HG02870 (cell line): Measurements from ENCODE around the gene AGPAT2.

Experiments used
- ATAC-seq: cut with Tn5 transposase; IDR thresholded peaks from one replicate; pipeline ENCODE4 v1.9.1; 2021; ENCODE audit warnings: mild to moderate bottlenecking, moderate library complexity; ENCODE audit not compliant: unreplicated experiment

The AGPAT2 gene

DNA sequence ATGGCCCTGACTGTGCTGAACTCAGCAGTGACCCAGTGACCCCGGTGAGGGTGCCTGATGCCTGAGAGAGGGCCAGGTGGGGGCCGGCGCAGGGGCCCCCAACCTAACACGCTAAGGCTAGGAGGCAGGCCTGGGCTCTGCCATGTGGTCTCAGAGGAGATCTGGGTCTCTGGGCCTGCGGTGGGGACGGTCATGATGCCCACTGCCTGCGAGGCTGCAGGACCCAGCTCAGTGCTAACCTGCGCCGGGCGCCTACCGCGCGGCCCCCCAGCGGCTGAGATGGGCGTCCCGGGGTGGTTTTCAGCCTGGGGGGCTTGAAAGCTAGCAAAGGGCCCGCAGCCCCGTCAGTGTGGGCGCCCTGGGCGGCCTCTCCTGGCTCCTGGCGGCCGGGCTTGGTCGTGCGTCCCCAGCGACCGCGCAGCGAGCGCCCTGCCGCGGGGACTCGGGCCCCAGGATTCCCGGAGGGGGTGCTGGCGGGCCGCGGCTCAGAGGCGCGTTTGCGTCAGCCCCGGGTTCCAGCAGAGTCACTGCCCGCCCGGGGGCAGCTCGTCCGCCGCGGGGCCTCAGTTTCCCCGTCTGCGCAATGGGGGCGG lies 22.1 kb downstream of the AGPAT2 start:
- ATAC-seq, result no peak

DNA sequence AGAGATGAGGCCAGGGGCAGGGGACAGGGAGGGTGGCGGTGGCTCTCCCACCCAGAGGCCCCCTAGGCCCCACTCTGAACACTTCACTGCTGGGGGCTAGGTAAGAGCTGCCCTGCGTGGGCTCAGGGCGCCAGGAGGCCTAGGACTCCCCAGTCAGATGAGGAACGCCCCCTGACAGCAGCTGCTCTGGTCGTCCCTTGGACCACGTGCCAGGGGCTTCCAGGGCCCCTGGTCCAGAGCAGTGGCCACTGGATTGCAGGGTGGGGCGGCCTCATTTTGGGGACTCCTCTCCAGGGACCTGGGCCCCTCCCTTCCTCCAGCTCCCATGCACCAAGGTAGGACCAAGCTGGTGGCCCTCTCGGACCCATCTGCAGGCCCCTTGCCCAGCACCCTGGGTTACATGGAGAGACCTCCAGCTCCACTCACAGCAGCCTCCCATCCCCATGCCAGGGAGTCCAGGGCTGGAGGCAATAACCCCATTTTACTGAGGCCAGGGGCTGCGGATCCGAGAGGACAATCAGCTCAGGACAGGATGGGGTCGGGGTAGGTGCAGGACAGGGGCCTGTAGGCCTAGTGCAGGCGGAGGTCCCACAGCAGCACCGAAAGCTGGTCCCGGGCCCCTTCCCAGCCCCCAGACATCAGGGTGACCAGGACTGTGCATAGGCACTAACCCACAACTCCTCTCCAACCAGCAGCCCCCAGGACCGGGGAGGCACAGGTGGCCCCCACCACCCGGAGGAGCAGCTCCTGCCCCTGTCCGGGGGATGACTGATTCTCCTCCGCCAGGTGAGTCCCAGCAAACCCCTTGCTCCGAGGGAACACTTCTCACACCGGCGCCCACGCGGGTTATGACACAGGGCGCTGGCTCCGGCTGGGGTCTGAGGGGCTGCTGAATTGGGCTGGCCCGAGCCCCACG lies 23.0 kb downstream of the AGPAT2 start:
- no peak for ATAC-seq

DNA sequence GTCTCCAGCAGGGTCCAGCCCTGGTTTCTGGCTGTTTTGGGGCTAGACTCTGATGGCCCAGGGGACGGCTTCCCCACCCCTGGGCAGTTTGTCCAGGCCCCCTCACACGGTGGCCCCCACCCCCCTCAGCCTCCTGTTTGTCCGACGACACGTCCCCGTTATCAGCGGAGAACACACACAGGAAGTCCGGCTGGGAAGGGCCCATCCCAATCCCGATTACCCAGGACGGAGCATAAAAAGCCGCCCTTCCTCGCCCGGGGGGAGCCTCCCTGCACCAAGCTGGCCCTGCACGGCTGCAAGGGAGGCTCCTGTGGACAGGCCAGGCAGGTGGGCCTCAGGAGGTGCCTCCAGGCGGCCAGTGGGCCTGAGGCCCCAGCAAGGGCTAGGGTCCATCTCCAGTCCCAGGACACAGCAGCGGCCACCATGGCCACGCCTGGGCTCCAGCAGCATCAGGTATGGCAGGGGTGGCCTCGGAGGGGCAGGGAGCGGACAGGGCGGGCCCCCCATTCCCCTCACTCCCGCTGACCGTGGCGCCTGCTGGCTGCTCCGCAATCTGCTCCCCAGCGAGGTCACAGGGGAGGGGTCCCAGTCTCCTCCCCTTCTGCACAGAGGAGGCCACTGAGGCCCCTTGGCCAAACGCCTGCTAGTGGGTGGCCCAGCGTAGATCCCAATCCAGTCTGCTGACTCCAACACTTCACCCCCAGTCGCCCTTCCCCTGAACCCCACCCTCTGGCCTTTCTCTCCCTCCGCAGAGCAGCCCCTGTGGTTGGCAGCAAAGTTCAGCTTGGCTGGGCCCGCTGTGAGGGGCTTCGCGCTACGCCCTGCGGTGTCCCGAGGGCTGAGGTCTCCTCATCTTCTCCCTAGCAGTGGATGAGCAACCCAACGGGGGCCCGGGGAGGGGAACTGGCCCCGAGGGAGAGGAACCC lies 24.3 kb downstream of the AGPAT2 start, which contains the start of gene EGFL7:
EGFL7 (plus strand) TSS at position 261 of the 926 bp plus-strand sequence. CDS start 5,367 bp downstream, outside the sequence.
- no peak for ATAC-seq

DNA sequence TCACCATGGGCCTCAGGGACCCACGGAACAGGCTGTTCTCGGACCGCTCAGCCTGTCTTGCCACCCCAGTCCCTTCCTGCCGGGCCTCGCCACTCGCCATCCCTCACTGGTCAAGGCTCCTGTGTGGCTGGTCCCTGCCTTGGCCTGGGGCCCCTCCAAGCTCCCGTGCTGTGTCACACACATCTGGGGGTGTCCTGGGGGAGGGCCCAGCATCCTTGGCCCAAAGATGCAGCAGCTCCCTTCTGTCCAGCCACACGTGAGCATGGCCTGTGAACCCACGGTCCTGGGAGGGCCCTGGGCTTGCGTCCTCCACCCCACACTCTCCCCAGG lies 25.0 kb downstream of the AGPAT2 start:
- no peak for ATAC-seq

DNA sequence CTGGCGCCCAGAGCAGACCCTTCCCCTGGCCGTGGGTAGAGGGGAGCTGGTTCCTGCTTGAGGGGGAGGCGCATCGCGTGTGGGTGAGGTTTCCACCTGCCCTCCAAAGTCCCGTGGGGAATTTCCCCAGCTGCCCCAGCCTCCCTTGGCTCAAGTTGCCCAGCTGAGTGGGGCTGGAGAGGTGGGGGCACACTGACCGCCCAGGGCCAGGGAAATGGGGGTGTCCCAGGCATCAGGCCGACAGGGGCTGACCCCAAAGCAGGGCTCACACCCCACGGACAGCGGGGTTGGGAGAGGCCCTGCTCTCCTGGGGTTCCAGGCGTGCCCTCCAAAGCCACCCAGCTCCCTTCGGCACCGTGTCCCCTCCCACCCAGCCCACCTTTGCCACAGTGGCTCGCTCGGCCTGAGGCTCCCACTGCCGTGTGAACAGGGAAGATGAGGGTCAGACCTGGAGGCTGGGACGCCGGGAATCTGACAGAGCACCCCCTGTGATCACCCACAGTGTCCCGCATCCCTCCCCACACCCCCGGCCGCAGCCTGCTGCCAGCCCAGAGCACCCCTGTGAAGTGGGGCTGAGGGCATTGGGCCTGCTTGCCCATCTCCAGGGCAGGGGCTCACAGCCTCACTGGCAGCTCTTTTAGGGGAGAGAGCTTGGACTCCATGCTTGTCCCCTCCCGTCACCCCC lies 25.5 kb downstream of the AGPAT2 start:
- ATAC-seq, result no peak

DNA sequence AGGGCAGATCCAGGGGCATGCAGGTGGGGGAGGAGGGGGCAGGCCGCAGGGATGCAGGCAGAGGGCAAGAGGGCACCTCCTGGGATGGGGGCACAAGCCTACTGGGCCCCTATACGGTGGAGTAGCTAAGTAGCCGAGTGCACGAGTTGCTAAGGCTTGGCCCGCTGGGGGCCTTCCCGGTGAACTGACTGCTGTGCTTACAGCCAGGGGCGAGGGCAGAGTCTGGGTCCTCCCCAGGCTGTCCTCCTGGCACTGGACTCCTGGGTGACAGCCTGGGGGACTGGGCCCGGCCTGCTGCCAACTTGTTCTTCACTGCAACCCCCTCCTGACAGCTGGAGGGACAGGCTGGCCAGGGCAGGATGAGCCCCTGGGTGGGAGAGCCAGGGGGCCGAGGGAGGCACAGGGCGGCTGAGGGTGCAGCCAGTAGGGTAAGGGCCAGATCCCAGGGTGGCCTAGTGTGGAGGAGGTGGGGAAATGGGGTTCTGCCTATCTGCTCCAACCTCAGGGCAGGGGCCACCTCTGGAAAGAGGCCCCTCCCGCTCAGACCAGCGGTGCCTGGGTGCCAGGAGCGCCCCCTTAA lies 26.2 kb downstream of the AGPAT2 start:
- no peak for ATAC-seq

DNA sequence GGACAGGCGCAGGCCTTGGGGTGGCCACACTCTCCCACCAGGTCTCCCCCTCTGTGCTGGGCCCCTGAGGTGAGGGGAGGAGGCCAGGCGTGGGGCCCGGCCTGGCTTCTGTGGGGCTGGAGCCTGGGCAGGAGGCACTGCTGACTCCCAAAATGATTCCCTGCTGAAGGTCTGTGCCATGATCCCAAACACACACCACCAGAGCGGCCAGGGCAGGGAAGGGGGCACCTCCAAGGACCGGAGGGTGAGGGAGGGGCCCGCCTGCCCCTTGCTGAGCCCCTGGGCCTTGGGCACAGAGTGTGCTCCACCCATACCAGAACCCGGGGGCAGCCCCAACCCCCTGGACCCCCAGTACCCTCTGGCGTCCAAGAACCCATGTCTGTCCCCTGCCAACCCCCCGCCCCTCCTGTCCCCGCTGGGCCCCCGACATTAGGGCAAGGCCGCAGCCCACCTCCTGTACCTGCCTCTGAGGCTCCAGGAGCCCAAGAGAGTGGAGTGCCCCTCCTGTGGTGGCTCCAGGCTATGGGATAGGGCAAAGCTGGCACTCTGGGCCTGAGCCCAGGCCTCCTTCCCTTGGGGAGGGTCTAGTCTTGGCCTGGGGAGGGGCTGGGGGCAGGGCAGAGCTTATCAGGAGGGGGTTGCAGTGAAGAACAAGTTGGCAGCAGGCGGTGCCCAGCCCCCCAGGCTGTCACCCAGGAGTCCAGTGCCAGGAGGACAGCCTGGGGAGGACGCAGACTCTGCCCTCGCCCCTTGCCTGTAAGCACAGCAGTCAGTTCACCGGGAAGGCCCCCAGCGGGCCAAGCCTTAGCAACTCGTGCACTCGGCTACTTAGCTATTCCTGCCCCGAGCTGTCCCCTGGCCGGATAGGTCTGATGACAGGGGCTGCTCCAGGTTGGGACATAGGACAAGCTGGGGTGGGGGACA lies 27.1 kb downstream of the AGPAT2 start:
- ATAC-seq, result no peak

DNA sequence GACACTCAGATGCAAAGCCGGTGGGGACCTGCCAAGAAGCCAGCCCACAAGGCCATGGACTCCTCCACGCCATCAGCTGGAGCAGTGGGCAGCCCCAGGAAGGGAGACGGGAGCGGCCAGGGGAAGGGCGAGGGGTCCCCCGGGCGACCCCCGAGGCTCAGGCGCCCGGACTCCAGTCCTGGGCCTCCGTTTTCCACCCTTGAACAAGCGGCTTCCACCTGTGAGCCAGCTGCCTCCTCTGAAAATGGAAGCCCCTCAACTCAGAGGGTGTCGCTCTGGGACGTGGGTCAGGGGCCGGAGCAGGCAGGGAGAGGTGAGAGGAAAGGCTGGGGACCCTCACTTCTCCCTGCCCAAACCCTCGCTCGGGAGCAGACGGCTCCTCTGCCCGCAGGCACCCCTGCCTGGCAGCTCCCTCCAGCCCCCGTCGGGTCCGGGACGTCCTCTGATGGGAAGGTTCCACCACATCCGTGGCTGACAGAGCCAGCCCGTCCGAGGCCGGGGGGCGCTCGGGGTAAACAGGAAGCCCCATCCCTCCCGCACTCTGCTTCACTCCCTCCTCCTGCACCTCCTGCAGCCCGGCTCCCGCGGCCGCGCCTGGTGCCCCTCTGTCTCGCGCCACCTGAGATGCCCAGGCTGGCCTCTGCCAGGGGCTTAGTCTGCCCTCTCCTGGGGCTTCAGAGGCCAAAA lies 28.3 kb downstream of the AGPAT2 start:
- no peak for ATAC-seq

DNA sequence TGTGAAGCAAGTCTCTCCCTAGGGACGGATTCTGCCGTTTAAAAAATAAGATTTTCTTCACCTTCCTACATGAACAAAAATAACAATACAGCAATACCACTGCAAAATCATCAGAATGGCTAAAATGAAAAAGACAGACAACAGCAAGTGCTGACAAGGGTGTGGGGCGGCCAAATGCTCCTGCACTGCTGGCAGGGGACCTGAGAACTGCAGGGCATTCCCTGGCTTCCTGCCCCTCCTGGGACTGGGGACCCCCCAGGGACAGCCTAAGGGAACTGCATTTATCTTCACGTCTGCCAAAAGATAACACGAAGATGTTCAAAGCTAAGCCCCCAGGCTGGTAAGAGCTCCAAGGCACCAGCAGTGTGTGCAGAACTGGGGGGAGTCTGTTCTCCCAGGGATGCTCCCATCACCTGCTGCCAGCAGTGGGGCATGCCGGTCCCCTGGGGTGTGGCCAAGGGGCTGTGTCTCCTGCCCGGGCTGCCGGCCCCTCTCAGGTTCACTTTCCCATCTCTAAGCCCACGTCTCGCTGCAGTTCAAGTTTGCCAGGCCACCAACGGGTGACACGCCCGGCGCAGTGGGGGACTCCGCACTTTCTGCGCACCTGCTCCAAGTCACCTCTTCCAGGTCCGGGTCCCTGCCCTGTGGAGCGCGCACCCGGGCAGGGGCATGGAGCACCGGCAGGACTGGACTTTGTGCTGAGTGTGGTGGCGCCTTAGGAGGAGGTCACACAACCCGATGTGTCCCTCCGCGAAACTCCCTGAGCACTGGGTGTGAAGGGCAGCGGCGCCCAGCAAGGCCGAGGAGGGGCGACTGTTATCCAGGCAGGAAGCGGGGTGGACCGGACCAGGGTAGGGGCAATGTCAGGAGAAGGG lies 29.0 kb downstream of the AGPAT2 start:
- no peak for ATAC-seq

DNA sequence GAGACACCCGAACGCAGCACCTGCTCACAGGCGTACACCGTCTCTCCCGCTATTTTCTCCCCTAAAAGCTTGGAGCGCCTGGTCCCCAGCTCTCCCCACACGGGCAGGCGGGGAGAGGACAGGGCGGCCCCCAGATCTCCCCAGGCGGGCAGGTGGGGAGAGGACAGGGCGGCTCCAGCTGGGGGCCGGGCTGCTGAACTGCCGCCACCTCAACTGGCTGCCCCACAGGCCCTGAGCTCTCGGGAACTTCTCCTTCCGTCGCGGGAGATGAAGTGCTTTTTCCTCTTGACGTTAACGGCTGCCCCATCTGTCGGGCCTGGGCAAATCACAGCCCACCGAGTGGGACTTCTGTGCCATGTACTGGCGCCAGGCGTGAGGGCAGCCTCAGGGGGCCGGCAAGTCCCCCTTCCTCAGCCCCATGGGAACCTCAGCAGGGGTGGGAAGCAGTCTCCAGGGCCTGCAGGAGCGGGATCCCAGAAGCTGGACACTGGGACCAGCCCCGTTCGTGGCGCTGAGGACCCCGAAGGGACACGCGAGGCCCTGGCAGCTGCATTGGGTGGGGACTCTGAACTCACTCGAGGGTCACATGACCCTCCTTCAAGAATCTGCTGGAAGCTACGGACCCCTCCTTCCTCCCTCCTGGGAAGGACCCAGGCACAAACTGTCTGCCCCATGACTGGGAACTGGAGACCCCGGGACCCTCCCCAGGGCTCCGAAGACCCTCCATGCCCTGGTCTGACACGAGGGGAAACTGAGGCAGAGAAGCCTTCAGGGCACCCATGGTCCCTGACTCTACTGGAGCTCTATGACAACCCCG lies 30.3 kb downstream of the AGPAT2 start:
- no peak for ATAC-seq

DNA sequence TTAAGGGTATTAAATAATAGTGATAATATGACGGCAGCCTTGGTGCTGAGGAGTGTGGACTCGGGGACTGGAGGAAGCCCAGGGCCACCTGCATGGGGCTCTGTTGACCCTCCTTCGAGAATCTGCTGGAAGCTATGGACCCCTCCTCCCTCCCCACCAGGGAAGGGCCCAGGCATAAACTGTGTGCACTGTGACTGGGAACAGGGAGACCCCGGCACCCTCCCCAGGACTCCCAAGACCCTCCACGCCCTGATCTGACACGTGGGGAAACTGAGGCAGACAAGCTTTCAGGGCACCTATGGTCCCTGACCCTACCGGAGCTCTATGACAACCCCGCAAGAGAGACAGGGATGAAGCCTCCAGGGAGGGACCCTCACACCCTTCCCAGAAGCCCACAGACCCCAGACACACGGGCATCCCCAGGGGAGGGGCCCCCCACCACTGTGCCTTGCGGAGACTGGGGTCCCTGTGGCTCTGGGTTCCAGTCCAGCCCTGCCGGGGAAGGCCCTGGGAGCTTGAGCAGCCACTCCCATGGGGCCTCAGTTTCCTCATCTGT lies 31.0 kb downstream of the AGPAT2 start:
- ATAC-seq, result no peak

DNA sequence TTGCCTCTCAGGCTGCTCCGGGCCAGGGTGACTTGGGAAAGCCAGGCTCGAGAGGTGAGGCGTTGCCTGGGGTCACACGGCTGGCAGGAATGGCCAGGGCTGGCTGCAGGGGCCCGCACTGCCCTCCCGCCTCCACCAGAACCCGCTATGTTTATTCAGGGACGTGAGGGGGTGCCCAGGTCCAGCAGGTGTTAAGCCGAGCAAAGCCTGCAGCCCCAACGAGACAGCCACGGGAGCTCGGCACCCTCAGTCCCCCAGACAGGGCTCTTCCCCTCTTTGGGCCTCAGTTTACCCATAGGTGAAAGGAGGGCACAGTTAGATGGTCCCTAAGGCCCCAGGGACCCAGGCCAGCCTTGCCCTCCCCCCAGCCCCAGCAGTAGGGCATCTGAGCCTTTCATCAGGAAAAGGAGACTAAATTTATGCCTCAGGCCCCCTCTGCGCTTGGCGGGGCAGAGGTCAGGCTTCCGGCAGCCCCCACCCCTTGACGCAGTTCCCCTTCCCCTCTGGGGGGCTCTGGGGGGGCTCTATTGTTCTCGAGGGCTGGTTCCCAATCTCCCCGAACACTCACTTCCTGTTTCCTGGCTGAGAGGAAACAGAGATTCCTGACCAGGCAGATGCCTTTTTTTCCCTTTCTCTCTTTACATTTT lies 31.6 kb downstream of the AGPAT2 start:
- no peak for ATAC-seq

DNA sequence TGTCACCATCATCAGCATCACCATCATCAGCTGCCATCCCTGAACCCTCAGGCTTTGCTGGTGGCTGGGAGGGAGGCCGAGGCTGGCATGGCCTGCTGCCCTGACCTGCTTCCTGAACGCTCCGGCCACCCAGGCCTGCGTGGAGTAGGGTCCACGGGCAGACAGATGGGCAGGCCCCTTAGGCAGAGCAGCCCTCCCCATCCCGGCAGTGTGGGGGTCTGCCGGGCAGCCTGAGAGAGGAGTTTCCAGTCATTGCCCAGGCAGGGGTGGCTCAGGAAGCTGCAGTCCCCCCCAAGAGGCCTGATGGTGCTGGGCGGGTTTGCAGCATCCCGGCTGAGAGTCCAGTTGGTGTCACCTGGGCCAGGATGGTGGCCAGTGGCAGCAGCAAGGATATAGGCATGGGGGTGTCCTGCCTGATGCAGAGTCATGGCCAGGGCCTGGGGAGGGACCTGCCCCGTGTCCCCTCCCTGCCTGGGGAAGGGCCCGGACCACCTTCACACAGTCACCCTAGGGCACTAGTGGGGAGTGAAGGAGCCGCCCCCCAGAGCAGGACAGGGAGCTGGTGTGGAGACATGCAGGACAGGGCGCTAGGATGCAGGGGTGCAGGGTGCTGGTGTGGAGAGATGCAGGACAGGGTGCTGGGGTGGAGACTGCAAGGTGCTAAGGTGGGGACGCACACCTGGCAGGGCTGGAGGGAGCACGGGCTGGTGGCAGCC lies 32.3 kb downstream of the AGPAT2 start:
- ATAC-seq, result no peak

DNA sequence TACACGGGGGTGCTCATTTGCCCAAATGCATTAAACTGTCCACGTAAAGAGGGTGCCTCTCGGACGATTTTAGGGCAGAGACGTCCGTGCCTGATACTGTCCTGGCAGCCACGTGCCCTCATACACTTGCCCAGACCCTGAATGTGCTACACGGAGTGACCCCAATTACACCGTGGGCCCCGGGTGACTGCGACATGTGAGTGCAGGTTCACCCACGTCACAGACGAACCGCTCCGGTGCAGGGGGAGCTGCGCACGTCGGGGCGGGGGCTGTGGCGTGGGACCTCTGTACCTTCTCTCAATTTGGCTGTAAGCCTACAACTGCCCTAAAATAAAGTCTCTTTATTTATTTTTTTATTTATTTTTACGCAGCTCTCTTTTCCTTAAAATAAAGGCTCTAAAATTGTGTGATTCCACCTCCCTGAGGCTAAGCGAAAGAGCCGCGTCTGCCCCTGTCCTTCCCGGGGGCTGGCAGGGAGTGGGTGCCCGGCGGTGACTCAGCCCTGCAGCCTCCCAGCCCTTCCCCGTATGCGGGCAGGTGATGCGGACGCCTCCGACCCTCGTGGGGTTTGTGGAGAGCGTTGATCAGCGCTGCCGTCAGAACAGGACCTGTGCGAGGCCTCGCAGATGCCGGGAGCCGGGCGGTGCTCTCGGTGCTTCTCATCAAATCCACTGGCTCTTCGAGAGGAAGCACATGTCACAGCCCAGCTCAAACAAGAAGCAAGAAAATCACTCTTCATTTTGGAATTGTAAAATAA lies 33.8 kb downstream of the AGPAT2 start:
- ATAC-seq, result no peak

DNA sequence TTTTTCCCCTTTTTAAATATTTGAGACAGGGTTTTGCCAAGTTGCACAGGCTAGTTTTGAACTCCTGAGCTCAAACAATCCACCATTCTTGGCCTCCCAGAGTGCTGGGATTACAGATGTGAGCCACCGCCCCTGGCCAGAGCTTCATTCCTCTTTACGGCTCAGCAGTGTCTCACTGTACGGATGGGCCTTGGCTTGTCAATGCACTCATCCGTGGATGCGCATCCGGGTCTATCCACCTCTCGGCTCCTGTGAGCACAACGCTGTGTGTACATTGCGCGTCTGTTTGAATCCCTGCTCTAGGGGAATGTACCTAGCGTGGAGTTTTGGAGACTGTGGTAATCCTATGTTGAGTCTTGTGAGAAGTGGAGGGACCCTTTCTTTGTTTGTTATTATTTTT lies 35.4 kb downstream of the AGPAT2 start:
- no peak for ATAC-seq
